Sigmoid colon (tissue), 7 donors: ENCODE results near the gene TCERG1L. TPM values are rescaled to one million over a fixed set of nuclear protein-coding genes. Genes with fewer than 3 reads are reported as not detected.

ENCODE experiments used
- DNase-seq: peaks from one replicate; pipeline ENCODE4 v3.0.0-alpha.2; 2019
- H3K27ac ChIP-seq, 4 donors: fragments of 200-600 bp; sonication (generic); one replicate each; pipeline ENCODE4 v1.5.1; 2016 to 2019; ENCODE audit warnings: mild to moderate bottlenecking in 1 of 4
- H3K27me3 ChIP-seq, 3 donors: fragments of 200-600 bp; sonication (generic); one replicate each; pipeline ENCODE4 v1.5.1; 2019; ENCODE audit warnings: mild to moderate bottlenecking in 1 of 3
- H3K36me3 ChIP-seq, 4 donors: fragments of 200-600 bp; sonication (generic); one replicate each; pipeline ENCODE4 v1.5.1; 2016 to 2019
- H3K4me1 ChIP-seq, 4 donors: fragments of 200-600 bp; sonication (generic); one replicate each; pipeline ENCODE4 v1.5.1; 2017 to 2019
- H3K4me3 ChIP-seq, 4 donors: fragments of 200-600 bp; sonication (generic); one replicate each; pipeline ENCODE4 v1.5.1; 2017 to 2019; ENCODE audit warnings: mild to moderate bottlenecking in 2 of 4, moderate library complexity in 1 of 4
- H3K9me3 ChIP-seq, 4 donors: fragments of 200-600 bp in 3 of 4; sonication (generic) in 3 of 4; one replicate each; pipeline versions ENCODE4 v1.5.1 to v1.6.1; 2013 to 2019
- CTCF ChIP-seq, 4 experiments: fragments of 450-650 bp in 3 of 4; fragments of 200-600 bp in 1 of 4; IDR thresholded peaks; one replicate each; pipeline ENCODE4 v1.5.1; 2016 to 2019; ENCODE audit warnings: antibody characterized with exemption in 4 of 4, mild to moderate bottlenecking in 3 of 4, moderate library complexity in 2 of 4
- EP300 ChIP-seq, 4 donors: sonication (generic); formaldehyde crosslinking; IDR thresholded peaks; one replicate each; pipeline ENCODE4 v1.6.1; 2017; ENCODE audit warnings: antibody characterized with exemption in 4 of 4
- POLR2A ChIP-seq, 2 donors: fragments of 450-650 bp; IDR thresholded peaks; one replicate each; pipeline ENCODE4 v1.6.1; 2016; ENCODE audit warnings: antibody characterized with exemption in 2 of 2, mild to moderate bottlenecking in 2 of 2, moderate library complexity in 2 of 2
- POLR2AphosphoS5 ChIP-seq, 4 donors: sonication (generic); formaldehyde crosslinking; IDR thresholded peaks; one replicate each; pipeline ENCODE4 v1.6.1; 2017; ENCODE audit warnings: antibody characterized with exemption in 4 of 4
- WGBS, 2 donors: extraction: QIAGEN DNeasy Blood & Tissue Kit; methylation state at CpG; one replicate each; pipeline ENCODE4 v1.1.7; 2013; 5-methylcytosine and 5-hydroxymethylcytosine counted together
- intact Hi-C: fragments of 100-400 bp; cut with DNase I; formaldehyde crosslinking; loops from one replicate; pipeline ENCODE4 v1.15.1; 2023
- polyA plus RNA-seq, 3 donors: library from polyadenylated mRNA; stranded (reverse); fragments of 200-250 nt; gene quantifications; one replicate each; pipeline ENCODE4 v1.2.3, GENCODE V29; 2013
- total RNA-seq, 4 donors: library from RNA; depleted of rRNA; stranded (reverse); fragments of >200 nt; gene quantifications; one replicate each; pipeline ENCODE4 v1.1.0, GENCODE V29; 2016
- donor health status: healthy with polysubstance abuse.
- donor health status: Bipolar disorder and iron deficiency.
- donor health status: healthy.

TCERG1L gene
- total and polyA plus RNA-seq, 7 donors: under 0.01 to 0.55 (median 0.10) TPM; not detected in 4

DNA sequence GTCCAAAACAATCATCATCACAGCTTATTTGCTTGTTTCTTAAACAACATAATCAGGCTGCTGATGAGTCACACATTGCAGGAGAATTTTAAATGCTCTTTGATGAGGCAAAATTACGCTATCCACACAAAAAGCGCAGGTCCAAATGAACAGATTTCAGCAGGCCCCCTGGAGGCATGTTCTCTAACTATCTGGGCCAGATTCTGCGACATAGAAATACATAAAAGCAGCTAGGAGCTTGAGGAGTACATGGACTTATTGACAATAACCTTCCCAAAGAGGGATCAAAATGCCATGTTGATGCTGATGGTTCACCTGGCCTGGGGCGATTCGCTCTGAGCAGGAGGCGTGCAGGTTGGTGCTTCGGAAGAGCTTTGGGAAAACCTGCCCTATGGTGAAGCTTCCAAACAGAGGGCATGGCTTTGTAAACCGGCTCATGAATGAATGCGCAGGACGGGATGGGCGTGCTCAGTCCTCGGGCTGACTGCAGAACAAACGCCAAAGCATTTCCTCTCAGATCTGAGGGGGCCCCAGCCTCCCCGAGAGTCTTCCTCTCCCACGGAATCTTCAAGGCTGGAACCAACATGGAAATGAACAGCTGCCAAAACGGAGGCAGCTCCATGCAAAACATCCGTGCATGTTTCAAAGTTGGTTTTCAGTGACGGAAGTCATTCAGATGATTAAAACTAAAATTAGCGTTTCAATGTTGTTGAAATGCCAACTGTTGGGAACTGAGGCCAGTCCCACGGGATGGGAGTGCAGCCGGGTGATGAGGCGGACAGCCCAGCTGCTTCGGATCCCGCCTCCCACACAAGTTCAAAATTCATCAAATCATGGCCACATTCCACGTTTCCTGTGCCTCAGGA lies 179.6 kb downstream of the TCERG1L start:
- intact Hi-C loops: no loop called here
- no peaks in the 10 kb centered on the region for H3K4me1 ChIP-seq

DNA sequence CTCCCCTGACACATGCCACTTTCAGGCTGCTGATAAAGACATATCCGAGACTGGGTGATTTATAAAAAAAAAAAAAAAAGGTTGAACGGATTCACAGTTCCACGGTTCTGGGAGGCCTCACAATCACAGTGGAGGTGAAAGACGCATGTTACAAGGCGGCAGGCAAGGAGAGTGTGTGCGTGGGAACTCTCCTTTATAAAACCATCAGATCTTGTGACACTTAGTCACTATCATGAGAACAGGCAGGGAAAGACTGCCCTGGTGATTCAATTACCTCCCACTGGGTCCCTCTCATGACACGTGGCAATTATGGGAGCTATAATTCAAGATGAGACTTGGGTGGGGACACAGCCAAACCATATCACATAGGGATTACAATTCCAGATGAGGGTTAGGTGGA lies 181.5 kb downstream of the TCERG1L start:
- TF ChIP-seq POLR2A (IDR thresholded peaks at IDR 0.05): no peak
- no peak for TF ChIP-seq CTCF (IDR thresholded peaks at IDR 0.05)
- no peak for TF ChIP-seq POLR2AphosphoS5 (IDR thresholded peaks at IDR 0.05)
- no peak for TF ChIP-seq EP300 (IDR thresholded peaks at IDR 0.05)
- Histone ChIP-seq H3K9me3 (no peaks in the 10 kb centered on the region), H3K27ac (no peak overlapping the region), H3K4me3 (no peak overlapping the region), H3K36me3 (no peaks in the 10 kb centered on the region), H3K4me1 (no peaks in the 10 kb centered on the region), H3K27me3 (no peaks in the 10 kb centered on the region)
- DNase-seq: no peak
- WGBS, 2 donors: 82 to 87% methylated on average over 7 of the region's 7 CpGs
- intact Hi-C loops: no loop called here

More for the DNA sequence above, 179.6 kb downstream of the TCERG1L start:
- Histone ChIP-seq H3K4me3 (no peak overlapping the region), H3K36me3 (no peaks in the 10 kb centered on the region), H3K27me3 (no peaks in the 10 kb centered on the region), H3K27ac (no peak overlapping the region), H3K9me3 (no peaks in the 10 kb centered on the region)
- no peak for DNase-seq
- TF ChIP-seq POLR2A (IDR thresholded peaks at IDR 0.05): no peak
- no peak for TF ChIP-seq EP300 (IDR thresholded peaks at IDR 0.05)
- TF ChIP-seq CTCF (IDR thresholded peaks at IDR 0.05): no peak
- no peak for TF ChIP-seq POLR2AphosphoS5 (IDR thresholded peaks at IDR 0.05)
- 69 to 79% methylated on average over 25 of the region's 25 CpGs for WGBS, 2 donors

GRCh38 chr10:131129544-131129943 lies 182.0 kb downstream of the TCERG1L start:
- no peaks in the 10 kb centered on the region for H3K27me3 ChIP-seq
- H3K4me3 ChIP-seq: no peak overlapping the region
- intact Hi-C loops: no loop called here
- no peak overlapping the region for H3K27ac ChIP-seq
- H3K36me3 ChIP-seq: no peaks in the 10 kb centered on the region
- no peaks in the 10 kb centered on the region for H3K4me1 ChIP-seq
- no peaks in the 10 kb centered on the region for H3K9me3 ChIP-seq
- DNase-seq: no peak
- TF ChIP-seq CTCF (IDR thresholded peaks at IDR 0.05) (no peak), POLR2A (IDR thresholded peaks at IDR 0.05) (no peak), POLR2AphosphoS5 (IDR thresholded peaks at IDR 0.05) (no peak), EP300 (IDR thresholded peaks at IDR 0.05) (no peak)
- 44 to 66% methylated on average over 6 of the region's 6 CpGs for WGBS, 2 donors

DNA sequence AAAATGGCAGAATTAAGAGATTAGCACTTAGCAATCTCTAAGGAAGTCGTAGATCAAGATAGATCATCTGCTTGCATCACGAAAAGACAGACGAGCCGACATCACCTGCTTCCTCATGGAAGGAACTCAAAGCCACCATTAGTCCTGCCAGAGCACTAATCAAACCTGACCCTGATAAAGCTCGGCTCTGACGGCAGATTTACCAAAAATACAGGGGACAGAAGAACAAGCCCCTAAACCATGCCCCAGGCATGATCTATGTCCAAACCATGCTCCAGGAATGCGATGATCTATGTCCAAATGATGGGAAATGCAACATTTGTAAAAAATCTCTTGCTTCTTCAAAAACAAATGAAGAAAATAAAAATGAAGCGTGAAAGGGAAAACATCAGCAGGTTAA lies 182.8 kb downstream of the TCERG1L start:
- H3K4me1 ChIP-seq: no peaks in the 10 kb centered on the region
- WGBS, 2 donors: 69 to 82% methylated on average over 8 of the region's 8 CpGs
- no peak overlapping the region for H3K4me3 ChIP-seq
- intact Hi-C loops: no loop called here
- no peak for TF ChIP-seq POLR2AphosphoS5 (IDR thresholded peaks at IDR 0.05)
- TF ChIP-seq CTCF (IDR thresholded peaks at IDR 0.05): no peak
- TF ChIP-seq EP300 (IDR thresholded peaks at IDR 0.05): no peak
- TF ChIP-seq POLR2A (IDR thresholded peaks at IDR 0.05): no peak
- no peak for DNase-seq
- no peaks in the 10 kb centered on the region for H3K36me3 ChIP-seq
- no peak overlapping the region for H3K27ac ChIP-seq
- no peaks in the 10 kb centered on the region for H3K27me3 ChIP-seq
- H3K9me3 ChIP-seq: no peaks in the 10 kb centered on the region
